Adrenal gland (tissue), 5 donors: ENCODE measurements around the gene NEMP1.

Experiments used
- CTCF ChIP-seq, 6 experiments: fragments of 450-650 bp in 4 of 6; fragments of 200-600 bp in 2 of 6; sonication (generic) in 1 of 6; IDR thresholded peaks; 1 replicate in 5 of 6; 2 replicates in 1 of 6; pipeline versions ENCODE4 v1.5.1 to v1.8.0; 2016 to 2021; ENCODE audit warnings: antibody characterized with exemption in 6 of 6, mild to moderate bottlenecking in 2 of 6, moderate library complexity in 1 of 6
- POLR2A ChIP-seq, 2 donors: fragments of 450-650 bp; IDR thresholded peaks; one replicate each; pipeline ENCODE4 v1.6.1; 2017; ENCODE audit warnings: antibody characterized with exemption in 2 of 2, mild to moderate bottlenecking in 2 of 2, moderate library complexity in 1 of 2
- donor health status: DM: no; HTN: no; CAD: no.

- no peak for TF ChIP-seq CTCF (IDR thresholded peaks at IDR 0.05)
- no peak for TF ChIP-seq POLR2A (IDR thresholded peaks at IDR 0.05)
Observed at GRCh38 chr12:57096099-57096572, 17.5 kb upstream of the NEMP1 start.
